Liver (tissue), 9 donors: ENCODE results near the gene TRIM67. TPM values are rescaled to one million over a fixed set of nuclear protein-coding genes. Genes with fewer than 3 reads are reported as not detected.

Source experiments
- DNase-seq: peaks from one replicate; pipeline ENCODE4 v3.0.0-alpha.2; 2017; ENCODE audit warnings: low spot score
- H3K27ac ChIP-seq, 2 donors: one replicate each; pipeline ENCODE4 v1.7.0; 2013; ENCODE audit warnings: inconsistent platforms in 2 of 2, low read length in 2 of 2, control low read depth in 1 of 2, low read depth in 1 of 2, mild to moderate bottlenecking in 1 of 2
- H3K27me3 ChIP-seq, 4 donors: one replicate each; pipeline versions ENCODE4 v1.6.1 to v1.7.0; 2013; ENCODE audit warnings: low read length in 3 of 4, inconsistent platforms in 1 of 4, mild to moderate bottlenecking in 1 of 4, moderate library complexity in 1 of 4; ENCODE audit not compliant: control insufficient read depth in 4 of 4, insufficient read depth in 4 of 4
- H3K36me3 ChIP-seq, 4 donors: one replicate each; pipeline versions ENCODE4 v1.6.1 to v1.7.0; 2013; ENCODE audit warnings: low read length in 3 of 4, mild to moderate bottlenecking in 3 of 4, low read depth in 1 of 4, moderate library complexity in 1 of 4; ENCODE audit not compliant: control insufficient read depth in 4 of 4, insufficient read depth in 3 of 4
- H3K4me1 ChIP-seq, 4 donors: one replicate each; pipeline versions ENCODE4 v1.6.1 to v1.7.0; 2013; ENCODE audit warnings: low read length in 3 of 4, mild to moderate bottlenecking in 3 of 4, moderate library complexity in 1 of 4; ENCODE audit not compliant: control insufficient read depth in 4 of 4, insufficient read depth in 4 of 4
- H3K4me3 ChIP-seq, 3 donors: one replicate each; pipeline versions ENCODE4 v1.6.1 to v1.7.0; 2013; ENCODE audit warnings: low read length in 3 of 3, control low read depth in 1 of 3, low read depth in 1 of 3, mild to moderate bottlenecking in 1 of 3
- H3K9ac ChIP-seq, 2 donors: one replicate each; pipeline ENCODE4 v1.7.0; 2013; ENCODE audit warnings: low read length in 2 of 2, mild to moderate bottlenecking in 2 of 2, moderate library complexity in 2 of 2, control low read depth in 1 of 2, low read depth in 1 of 2
- H3K9me3 ChIP-seq, 4 donors: one replicate each; pipeline versions ENCODE4 v1.6.1 to v1.7.0; 2013; ENCODE audit warnings: low read length in 3 of 4; ENCODE audit not compliant: control insufficient read depth in 4 of 4
- EGR1 ChIP-seq, 2 donors: IDR thresholded peaks; 2 replicates each; pipeline ENCODE4 v1.6.1; 2016 to 2018; ENCODE audit warnings: antibody characterized with exemption in 2 of 2, low read depth in 2 of 2
- GABPA ChIP-seq, 2 donors: IDR thresholded peaks in 1 of 2; conservative IDR thresholded peaks in 1 of 2; 2 replicates each; pipeline ENCODE4 v1.6.1; 2016; ENCODE audit warnings: antibody characterized with exemption in 2 of 2, mild to moderate bottlenecking in 1 of 2, moderate library complexity in 1 of 2
- HNF4A ChIP-seq, 2 donors: conservative IDR thresholded peaks; 2 replicates each; pipeline ENCODE4 v1.6.1; 2016; ENCODE audit warnings: antibody characterized with exemption in 2 of 2, mild to moderate bottlenecking in 2 of 2
- HNF4G ChIP-seq: IDR thresholded peaks from 2 replicates; pipeline ENCODE4 v1.6.1; 2016; ENCODE audit warnings: antibody characterized with exemption
- JUND ChIP-seq, 2 donors: IDR thresholded peaks; 2 replicates each; pipeline ENCODE4 v1.6.1; 2016; ENCODE audit warnings: antibody characterized with exemption in 2 of 2
- NR2F2 ChIP-seq: IDR thresholded peaks from 2 replicates; pipeline ENCODE4 v1.6.1; 2016; ENCODE audit warnings: antibody characterized with exemption
- RAD21 ChIP-seq, 2 donors: IDR thresholded peaks; 2 replicates each; pipeline ENCODE4 v1.6.1; 2016; ENCODE audit warnings: antibody characterized with exemption in 2 of 2, mild to moderate bottlenecking in 2 of 2
- RXRA ChIP-seq, 2 donors: IDR thresholded peaks; 2 replicates each; pipeline ENCODE4 v1.6.1; 2017 to 2018; ENCODE audit warnings: antibody characterized with exemption in 2 of 2, mild to moderate bottlenecking in 1 of 2
- SP1 ChIP-seq: IDR thresholded peaks from 2 replicates; pipeline ENCODE4 v1.6.1; 2018; ENCODE audit warnings: antibody characterized with exemption, mild to moderate bottlenecking
- TAF1 ChIP-seq: conservative IDR thresholded peaks from 2 replicates; pipeline ENCODE4 v1.6.1; 2016; ENCODE audit warnings: antibody characterized with exemption, mild to moderate bottlenecking
- YY1 ChIP-seq: IDR thresholded peaks from 2 replicates; pipeline ENCODE4 v1.6.1; 2016; ENCODE audit warnings: antibody characterized with exemption, mild to moderate bottlenecking
- WGBS: extraction: QIAGEN DNeasy Blood & Tissue Kit; methylation state at CpG from one replicate; pipeline ENCODE4 v1.1.7; 2013; 5-methylcytosine and 5-hydroxymethylcytosine counted together
- polyA plus RNA-seq, 2 donors: library from polyadenylated mRNA; stranded (reverse) in 1 of 2; unstranded in 1 of 2; fragments of 200-250 nt in 1 of 2; fragments of >200 nt in 1 of 2; fragmentation: Nextera tagmentation in 1 of 2; extraction: Ambion mirVana in 1 of 2; gene quantifications; one replicate each; pipeline versions ENCODE4 v1.2.1 to v1.2.3, GENCODE V29; 2013 to 2015
- total RNA-seq, 2 donors: library from RNA; depleted of rRNA; stranded (reverse); fragments of >200 nt; gene quantifications; one replicate each; pipeline ENCODE4 v1.2.3, GENCODE V29; 2014
- TF ChIP-seq, protein P1 (sequence below): IDR thresholded peaks from 2 replicates; pipeline ENCODE4 v1.6.1; 2016; ENCODE audit warnings: antibody characterized with exemption, mild to moderate bottlenecking
- TF ChIP-seq, protein P2 (sequence below): fragments of 150-350 bp; IDR thresholded peaks from 2 replicates; pipeline ENCODE4 v1.5.1; 2017; ENCODE audit warnings: improper control_type of control experiment, low read depth, low read length; ENCODE audit not compliant: missing input control
- TF ChIP-seq, protein P3 (sequence below): IDR thresholded peaks from 2 replicates; pipeline ENCODE4 v1.6.1; 2016; ENCODE audit warnings: antibody characterized with exemption
- TF ChIP-seq, protein P4 (sequence below): IDR thresholded peaks from 2 replicates; pipeline ENCODE4 v1.6.1; 2016; ENCODE audit warnings: antibody characterized with exemption
- TF ChIP-seq, protein P5 (sequence below): IDR thresholded peaks from 2 replicates; pipeline ENCODE4 v1.6.1; 2016; ENCODE audit warnings: antibody characterized with exemption
- donor health status: healthy.
- donor health status: healthy.
- donor health status: healthy.
- donor health status: healthy.
- donor health status: healthy.

The TRIM67 gene
- total and polyA plus RNA-seq, 4 donors: under 0.01 to 0.05 TPM; not detected in 2

DNA sequence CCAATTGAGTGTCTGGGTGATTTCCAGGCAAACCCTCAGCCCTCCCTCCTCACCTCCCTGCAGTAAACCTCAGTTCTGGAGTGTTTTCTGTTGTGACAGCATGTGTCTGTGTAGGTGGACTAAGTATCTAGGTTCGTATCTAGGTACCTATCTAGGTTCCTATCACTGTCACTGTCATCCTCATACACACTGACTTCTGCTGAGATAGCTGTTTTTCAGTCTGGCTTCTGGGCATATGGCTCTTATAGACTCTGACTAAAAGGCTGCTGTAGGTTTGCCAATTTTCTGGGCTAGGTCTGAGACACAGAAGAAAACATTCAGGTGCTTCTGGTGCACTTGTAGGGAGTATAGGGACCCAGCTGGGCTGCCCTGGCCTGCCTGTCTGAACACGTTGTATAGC lies 8.1 kb upstream of the TRIM67 start:
- DNase-seq: no peak
- H3K27ac ChIP-seq: no peak overlapping the region
- H3K9me3 ChIP-seq: peaks cover 0 to 2% (median 0%) of the 10 kb centered on the region in 4 donors
- WGBS: 69% methylated on average over 2 of the region's 2 CpGs
- H3K36me3 ChIP-seq: no peaks in the 10 kb centered on the region
- H3K9ac ChIP-seq: no peak overlapping the region
- H3K4me3 ChIP-seq: no peak overlapping the region
- H3K4me1 ChIP-seq: no peaks in the 10 kb centered on the region
- no peaks in the 10 kb centered on the region for H3K27me3 ChIP-seq
- TF ChIP-seq, protein P1, sequence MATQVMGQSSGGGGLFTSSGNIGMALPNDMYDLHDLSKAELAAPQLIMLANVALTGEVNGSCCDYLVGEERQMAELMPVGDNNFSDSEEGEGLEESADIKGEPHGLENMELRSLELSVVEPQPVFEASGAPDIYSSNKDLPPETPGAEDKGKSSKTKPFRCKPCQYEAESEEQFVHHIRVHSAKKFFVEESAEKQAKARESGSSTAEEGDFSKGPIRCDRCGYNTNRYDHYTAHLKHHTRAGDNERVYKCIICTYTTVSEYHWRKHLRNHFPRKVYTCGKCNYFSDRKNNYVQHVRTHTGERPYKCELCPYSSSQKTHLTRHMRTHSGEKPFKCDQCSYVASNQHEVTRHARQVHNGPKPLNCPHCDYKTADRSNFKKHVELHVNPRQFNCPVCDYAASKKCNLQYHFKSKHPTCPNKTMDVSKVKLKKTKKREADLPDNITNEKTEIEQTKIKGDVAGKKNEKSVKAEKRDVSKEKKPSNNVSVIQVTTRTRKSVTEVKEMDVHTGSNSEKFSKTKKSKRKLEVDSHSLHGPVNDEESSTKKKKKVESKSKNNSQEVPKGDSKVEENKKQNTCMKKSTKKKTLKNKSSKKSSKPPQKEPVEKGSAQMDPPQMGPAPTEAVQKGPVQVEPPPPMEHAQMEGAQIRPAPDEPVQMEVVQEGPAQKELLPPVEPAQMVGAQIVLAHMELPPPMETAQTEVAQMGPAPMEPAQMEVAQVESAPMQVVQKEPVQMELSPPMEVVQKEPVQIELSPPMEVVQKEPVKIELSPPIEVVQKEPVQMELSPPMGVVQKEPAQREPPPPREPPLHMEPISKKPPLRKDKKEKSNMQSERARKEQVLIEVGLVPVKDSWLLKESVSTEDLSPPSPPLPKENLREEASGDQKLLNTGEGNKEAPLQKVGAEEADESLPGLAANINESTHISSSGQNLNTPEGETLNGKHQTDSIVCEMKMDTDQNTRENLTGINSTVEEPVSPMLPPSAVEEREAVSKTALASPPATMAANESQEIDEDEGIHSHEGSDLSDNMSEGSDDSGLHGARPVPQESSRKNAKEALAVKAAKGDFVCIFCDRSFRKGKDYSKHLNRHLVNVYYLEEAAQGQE: no peak
- TF ChIP-seq YY1 (no peak), HNF4A (conservative IDR thresholded peaks at IDR 0.05) (no peak), GABPA (IDR thresholded peaks at IDR 0.05 in 1 of 2, conservative IDR thresholded peaks at IDR 0.05 in 1 of 2) (no peak), EGR1 (IDR thresholded peaks at IDR 0.05; ENCODE audit: low read depth in 2 of 2) (no peak)
- TF ChIP-seq, protein P2, sequence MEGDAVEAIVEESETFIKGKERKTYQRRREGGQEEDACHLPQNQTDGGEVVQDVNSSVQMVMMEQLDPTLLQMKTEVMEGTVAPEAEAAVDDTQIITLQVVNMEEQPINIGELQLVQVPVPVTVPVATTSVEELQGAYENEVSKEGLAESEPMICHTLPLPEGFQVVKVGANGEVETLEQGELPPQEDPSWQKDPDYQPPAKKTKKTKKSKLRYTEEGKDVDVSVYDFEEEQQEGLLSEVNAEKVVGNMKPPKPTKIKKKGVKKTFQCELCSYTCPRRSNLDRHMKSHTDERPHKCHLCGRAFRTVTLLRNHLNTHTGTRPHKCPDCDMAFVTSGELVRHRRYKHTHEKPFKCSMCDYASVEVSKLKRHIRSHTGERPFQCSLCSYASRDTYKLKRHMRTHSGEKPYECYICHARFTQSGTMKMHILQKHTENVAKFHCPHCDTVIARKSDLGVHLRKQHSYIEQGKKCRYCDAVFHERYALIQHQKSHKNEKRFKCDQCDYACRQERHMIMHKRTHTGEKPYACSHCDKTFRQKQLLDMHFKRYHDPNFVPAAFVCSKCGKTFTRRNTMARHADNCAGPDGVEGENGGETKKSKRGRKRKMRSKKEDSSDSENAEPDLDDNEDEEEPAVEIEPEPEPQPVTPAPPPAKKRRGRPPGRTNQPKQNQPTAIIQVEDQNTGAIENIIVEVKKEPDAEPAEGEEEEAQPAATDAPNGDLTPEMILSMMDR: no peak

DNA sequence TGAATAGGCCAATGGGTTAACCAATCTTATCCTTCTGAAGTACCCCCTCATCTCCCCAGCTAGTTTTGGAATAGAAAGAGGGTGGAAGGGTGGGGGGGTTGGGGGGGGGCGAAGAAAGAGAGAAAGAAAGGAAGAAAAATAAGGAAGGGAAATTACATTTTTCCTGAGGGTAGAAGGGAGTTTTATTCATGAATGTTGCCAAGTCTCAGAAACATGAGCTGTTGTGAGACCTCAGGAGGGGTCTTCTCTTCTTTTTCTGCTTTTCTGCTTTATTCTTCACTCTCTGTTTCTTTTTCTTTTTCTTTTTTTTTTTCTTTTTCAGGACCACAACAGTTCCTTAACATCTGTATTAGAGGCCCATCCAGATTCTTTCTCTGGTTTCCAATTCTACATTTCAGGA lies 6.0 kb upstream of the TRIM67 start:
- Histone ChIP-seq H3K9me3 (peaks cover 0 to 2% (median 0%) of the 10 kb centered on the region in 4 donors), H3K36me3 (no peaks in the 10 kb centered on the region), H3K27ac (no peak overlapping the region), H3K4me1 (no peaks in the 10 kb centered on the region), H3K27me3 (peaks cover 0 to 5% (median under 1%) of the 10 kb centered on the region in 4 donors), H3K9ac (no peak overlapping the region), H3K4me3 (no peak overlapping the region)
- DNase-seq: no peak
- TF ChIP-seq, protein P3, sequence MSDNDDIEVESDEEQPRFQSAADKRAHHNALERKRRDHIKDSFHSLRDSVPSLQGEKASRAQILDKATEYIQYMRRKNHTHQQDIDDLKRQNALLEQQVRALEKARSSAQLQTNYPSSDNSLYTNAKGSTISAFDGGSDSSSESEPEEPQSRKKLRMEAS: no peak
- TF ChIP-seq, protein P4, sequence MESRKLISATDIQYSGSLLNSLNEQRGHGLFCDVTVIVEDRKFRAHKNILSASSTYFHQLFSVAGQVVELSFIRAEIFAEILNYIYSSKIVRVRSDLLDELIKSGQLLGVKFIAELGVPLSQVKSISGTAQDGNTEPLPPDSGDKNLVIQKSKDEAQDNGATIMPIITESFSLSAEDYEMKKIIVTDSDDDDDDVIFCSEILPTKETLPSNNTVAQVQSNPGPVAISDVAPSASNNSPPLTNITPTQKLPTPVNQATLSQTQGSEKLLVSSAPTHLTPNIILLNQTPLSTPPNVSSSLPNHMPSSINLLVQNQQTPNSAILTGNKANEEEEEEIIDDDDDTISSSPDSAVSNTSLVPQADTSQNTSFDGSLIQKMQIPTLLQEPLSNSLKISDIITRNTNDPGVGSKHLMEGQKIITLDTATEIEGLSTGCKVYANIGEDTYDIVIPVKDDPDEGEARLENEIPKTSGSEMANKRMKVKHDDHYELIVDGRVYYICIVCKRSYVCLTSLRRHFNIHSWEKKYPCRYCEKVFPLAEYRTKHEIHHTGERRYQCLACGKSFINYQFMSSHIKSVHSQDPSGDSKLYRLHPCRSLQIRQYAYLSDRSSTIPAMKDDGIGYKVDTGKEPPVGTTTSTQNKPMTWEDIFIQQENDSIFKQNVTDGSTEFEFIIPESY: no peak
- TF ChIP-seq, protein P1: no peak
- no peak for TF ChIP-seq EGR1 (IDR thresholded peaks at IDR 0.05; ENCODE audit: low read depth in 2 of 2)
- TF ChIP-seq, protein P5, sequence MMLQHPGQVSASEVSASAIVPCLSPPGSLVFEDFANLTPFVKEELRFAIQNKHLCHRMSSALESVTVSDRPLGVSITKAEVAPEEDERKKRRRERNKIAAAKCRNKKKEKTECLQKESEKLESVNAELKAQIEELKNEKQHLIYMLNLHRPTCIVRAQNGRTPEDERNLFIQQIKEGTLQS: no peak
- no peak for TF ChIP-seq NR2F2
- TF ChIP-seq YY1: no peak
- TF ChIP-seq GABPA (IDR thresholded peaks at IDR 0.05 in 1 of 2, conservative IDR thresholded peaks at IDR 0.05 in 1 of 2): no peak
- TF ChIP-seq TAF1: no peak
- TF ChIP-seq, protein P2: no peak
- no peak for TF ChIP-seq JUND (IDR thresholded peaks at IDR 0.05)
- TF ChIP-seq HNF4G: no peak
- TF ChIP-seq HNF4A (conservative IDR thresholded peaks at IDR 0.05): no peak
- no peak for TF ChIP-seq SP1
- no peak for TF ChIP-seq RAD21 (IDR thresholded peaks at IDR 0.05)
- no peak for TF ChIP-seq RXRA (IDR thresholded peaks at IDR 0.05)
- WGBS: 83% methylated on average over 1 of the region's 1 CpG
